ENCODE results near the gene SLC9A1.

GRCh38 chr1:27179379-27179778 lies 24.5 kb upstream of the SLC9A1 start:
- TF ChIP-seq CTCF (conservative IDR thresholded peaks at IDR 0.05; ENCODE audit: low read depth, low read length), result no peak
- TF ChIP-seq EZH2phosphoT487 (IDR thresholded peaks at IDR 0.05; ENCODE audit: borderline replicate concordance, low read length), result no peak
- no peak for TF ChIP-seq EZH2 (IDR thresholded peaks at IDR 0.05; ENCODE audit: low read length, unreplicated experiment)

Measured in PC-3 (cell line).